Gastroesophageal sphincter (tissue), 3 donors: Measurements from ENCODE around the gene CNOT8.

Experiments
- POLR2A ChIP-seq, 2 donors: fragments of 450-650 bp; IDR thresholded peaks; one replicate each; pipeline ENCODE4 v1.6.1; 2017; ENCODE audit warnings: antibody characterized with exemption in 2 of 2, mild to moderate bottlenecking in 2 of 2, moderate library complexity in 1 of 2
- POLR2AphosphoS5 ChIP-seq: sonication (generic); formaldehyde crosslinking; IDR thresholded peaks from one replicate; pipeline ENCODE4 v1.6.1; 2017; ENCODE audit warnings: antibody characterized with exemption
- TF ChIP-seq, protein P1 (sequence below), 4 experiments: fragments of 200-600 bp in 2 of 4; fragments of 450-650 bp in 2 of 4; sonication (generic) in 1 of 4; IDR thresholded peaks; one replicate each; pipeline ENCODE4 v1.5.1; 2017 to 2019; ENCODE audit warnings: antibody characterized with exemption in 4 of 4, mild to moderate bottlenecking in 2 of 4, moderate library complexity in 2 of 4

DNA sequence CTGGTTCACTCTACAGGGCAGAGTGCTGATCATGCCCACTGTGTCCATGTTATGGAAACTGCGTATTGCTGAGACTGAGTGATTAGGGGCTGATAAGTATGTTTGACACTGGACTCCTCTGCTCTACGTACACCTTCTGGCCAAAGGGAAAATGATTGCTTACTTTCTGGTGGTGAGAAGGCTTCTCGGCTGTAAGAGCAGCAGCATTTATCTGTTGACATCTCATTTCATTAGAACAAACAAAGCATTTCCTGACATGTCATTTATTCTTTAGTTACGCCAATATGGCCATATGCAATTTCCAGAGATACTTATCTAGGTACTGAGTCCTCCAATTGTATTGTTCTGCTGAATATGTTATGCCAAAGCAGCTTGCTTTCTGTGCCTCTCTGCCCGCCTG, 13.6 kb upstream of the CNOT8 start:
- TF ChIP-seq POLR2A (IDR thresholded peaks at IDR 0.05) (no peak), POLR2AphosphoS5 (no peak)
- TF ChIP-seq, protein P1, sequence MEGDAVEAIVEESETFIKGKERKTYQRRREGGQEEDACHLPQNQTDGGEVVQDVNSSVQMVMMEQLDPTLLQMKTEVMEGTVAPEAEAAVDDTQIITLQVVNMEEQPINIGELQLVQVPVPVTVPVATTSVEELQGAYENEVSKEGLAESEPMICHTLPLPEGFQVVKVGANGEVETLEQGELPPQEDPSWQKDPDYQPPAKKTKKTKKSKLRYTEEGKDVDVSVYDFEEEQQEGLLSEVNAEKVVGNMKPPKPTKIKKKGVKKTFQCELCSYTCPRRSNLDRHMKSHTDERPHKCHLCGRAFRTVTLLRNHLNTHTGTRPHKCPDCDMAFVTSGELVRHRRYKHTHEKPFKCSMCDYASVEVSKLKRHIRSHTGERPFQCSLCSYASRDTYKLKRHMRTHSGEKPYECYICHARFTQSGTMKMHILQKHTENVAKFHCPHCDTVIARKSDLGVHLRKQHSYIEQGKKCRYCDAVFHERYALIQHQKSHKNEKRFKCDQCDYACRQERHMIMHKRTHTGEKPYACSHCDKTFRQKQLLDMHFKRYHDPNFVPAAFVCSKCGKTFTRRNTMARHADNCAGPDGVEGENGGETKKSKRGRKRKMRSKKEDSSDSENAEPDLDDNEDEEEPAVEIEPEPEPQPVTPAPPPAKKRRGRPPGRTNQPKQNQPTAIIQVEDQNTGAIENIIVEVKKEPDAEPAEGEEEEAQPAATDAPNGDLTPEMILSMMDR (IDR thresholded peaks at IDR 0.05): no peak
